HG02840 (cell line): ENCODE results near the gene CD300E.

Source experiments
- ATAC-seq: cut with Tn5 transposase; IDR thresholded peaks from one replicate; pipeline ENCODE4 v1.9.1; 2021; ENCODE audit warnings: mild to moderate bottlenecking, moderate library complexity, moderate number of reproducible peaks; ENCODE audit not compliant: unreplicated experiment, low FRiP score

CD300E gene

GRCh38 chr17:74569020-74570003 lies 54.2 kb downstream of the CD300E start:
- no peak for ATAC-seq

GRCh38 chr17:74568106-74568873 lies 55.2 kb downstream of the CD300E start:
- no peak for ATAC-seq

GRCh38 chr17:74567397-74567796 lies 56.1 kb downstream of the CD300E start, which contains the start of gene CD300H:
CD300H (minus strand) TSS chr17:74567509.
- ATAC-seq = no peak

GRCh38 chr17:74566132-74566753 lies 57.3 kb downstream of the CD300E start:
- ATAC-seq = no peak

GRCh38 chr17:74565126-74565525 lies 58.4 kb downstream of the CD300E start:
- no peak for ATAC-seq

- no peak for ATAC-seq
These were observed 60.2 kb downstream of the CD300E start for GRCh38 chr17:74563358-74563757.

- no peak for ATAC-seq
These were observed 62.0 kb downstream of the CD300E start for GRCh38 chr17:74561586-74561985.
